D341Med (cell line): ENCODE measurements around the gene SUFU.

Experiments
- DNase-seq: peaks from one replicate; pipeline ENCODE4 v3.0.0; 2012; ENCODE audit warnings: low spot score

SUFU gene

DNA sequence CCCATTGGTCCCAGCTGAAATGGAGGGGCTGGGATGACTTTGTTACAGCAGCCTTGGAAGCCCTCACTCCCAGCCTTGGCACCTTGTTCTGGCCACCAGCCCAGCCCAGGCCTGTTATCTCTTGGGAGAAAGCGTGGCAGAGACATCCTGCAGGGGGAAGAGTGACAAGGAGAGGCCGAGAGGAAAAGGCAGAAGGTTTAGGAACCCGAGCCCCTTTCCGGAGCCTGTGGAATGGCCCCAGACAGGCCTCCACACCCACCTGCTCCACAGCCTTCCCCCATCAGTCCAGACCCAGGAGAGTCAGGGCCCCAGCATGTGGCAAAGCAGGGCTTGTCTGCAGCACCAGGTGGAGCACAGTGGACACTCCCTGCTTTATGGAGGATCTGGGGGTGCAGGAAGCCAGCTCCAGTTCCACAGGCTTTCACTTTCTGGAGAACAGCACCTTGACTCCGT, 116.4 kb downstream of the SUFU start:
- DNase-seq, result no peak

DNA sequence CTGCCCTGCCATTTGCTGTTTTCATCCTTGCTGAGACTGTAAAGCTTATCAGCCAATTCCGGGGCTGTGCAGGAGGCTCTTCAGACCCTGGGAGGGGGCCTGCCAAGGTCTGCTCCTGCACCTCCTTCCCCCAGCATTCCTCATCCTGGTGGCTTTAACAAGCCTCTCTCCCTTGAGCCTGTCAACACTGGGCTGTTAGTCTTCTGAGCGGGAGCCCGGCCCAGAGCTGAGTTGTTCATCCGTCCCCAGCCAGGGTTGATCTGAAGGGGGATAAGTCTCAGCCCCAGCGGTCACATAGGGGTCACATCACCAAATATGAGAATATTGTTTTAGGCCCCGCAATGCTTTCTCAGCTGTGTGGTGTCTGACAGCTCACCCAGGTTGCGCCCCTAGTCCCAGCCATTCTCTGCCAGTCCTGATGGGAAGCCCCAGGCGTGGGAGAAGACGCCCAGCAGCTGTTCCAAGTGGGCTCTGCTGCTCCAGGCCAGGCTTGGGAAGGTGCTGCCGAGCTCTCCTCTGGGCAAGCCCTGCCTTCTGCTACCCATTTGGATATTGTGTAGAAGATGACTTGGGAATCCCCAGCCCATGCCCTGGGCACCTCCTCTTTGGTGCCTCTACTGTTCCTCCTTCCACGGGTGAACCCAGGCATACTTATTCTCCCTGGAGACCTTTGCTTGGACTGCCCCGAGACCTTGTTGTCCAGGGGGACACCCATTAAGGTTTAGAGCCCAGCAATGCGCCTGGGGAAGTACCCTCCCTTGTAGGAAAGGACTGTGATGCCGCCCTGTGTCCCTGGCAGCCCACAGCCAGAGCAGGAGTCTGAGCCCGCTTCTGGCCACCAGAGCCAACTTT, 117.0 kb downstream of the SUFU start:
- DNase-seq, result no peak

- no peak for DNase-seq
Observed at GRCh38 chr10:102621443-102622325, 117.9 kb downstream of the SUFU start.

DNA sequence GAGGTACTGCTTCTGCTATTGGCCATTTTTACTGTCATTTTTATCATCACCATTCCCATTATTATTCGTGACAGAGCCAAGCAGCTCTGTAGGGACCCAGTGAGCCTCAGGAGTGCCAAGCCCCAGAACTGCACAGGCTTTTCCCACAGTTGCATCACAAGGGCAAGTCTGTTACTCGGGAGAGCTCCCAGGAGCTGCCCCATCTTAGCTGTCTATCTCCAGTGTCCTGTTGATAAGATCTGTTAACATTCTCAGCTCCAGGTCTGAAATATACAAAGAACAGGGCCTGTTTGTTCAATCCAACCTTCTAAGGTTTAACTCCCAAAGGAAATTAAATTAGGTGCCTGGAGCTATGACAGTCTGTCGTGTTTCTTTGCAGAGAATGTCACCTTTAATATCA, 120.3 kb downstream of the SUFU start:
- DNase-seq, result no peak

DNA sequence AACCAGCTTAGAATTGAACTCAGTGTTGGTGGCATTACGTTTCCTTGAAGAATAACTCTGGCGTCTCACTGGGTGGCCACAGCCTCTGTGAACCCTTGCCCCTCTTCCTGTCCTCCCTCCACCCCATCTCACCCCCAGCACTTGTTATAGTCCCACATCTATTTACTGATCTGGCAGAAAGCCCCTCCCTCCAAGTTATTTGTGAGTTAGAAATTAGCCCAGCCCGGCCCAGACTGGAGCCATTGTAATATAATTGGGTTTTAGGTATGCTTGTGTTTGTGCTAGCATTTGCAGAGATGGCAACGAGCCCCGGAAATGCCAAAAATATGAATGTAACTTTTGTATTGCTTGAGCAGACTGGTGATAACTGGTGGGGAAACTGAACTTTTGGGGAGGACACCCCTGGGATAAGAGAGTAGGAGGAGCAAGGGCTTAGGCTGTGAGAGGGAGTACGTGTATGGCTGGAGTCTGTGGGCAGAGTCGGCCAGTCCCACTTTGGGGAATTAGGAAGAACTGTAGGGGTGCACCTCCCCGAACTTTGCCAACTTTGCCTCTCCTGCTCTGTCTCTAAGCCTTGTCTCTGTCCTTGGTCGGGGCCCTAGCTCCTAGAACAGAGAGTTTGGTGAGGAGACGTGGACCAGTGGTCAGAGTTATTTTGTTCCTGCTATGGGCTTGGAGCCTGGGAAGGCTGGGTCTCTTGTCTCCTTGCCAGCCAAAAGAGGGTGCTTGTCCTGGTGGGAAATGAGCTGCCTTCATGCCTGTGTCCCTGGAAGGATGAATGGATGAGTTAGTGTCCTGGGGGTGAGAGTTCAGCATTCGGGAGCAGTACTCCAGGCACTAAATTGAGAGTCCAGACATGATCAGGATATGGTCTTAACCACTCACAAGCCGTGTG, 121.2 kb downstream of the SUFU start:
- no peak for DNase-seq

DNA sequence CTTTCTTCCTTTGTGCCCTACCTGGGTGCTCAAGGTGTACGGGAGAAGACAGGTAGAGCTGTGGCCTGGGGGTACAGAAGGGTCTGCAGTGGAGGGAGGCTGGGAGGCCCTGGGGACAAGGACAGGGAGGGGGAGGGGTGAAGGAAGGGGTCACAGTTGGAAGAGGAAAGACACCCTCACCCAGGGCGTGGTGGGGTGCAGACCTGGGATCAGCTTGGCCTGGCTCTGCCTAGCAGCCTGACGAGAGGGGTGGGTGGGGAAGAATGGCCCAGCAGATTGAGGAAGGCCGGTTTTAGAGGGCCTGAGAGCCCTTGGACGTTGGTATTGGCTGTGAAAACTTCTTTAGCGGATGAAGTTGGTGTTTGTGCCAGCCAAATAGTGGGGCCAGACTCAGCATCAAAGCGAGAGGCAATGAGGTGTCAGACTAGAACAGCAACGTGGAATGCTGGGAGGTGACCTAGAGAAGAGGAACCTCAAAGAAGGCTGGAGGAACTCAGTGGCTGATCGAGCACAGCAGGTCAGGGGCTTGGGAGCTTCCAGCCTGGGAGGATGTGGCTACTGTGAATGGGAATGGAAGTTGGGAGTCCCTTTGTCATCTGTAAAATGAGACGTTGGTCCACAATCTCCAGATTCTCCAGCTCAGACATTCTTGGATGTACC, 122.4 kb downstream of the SUFU start:
- no peak for DNase-seq

DNA sequence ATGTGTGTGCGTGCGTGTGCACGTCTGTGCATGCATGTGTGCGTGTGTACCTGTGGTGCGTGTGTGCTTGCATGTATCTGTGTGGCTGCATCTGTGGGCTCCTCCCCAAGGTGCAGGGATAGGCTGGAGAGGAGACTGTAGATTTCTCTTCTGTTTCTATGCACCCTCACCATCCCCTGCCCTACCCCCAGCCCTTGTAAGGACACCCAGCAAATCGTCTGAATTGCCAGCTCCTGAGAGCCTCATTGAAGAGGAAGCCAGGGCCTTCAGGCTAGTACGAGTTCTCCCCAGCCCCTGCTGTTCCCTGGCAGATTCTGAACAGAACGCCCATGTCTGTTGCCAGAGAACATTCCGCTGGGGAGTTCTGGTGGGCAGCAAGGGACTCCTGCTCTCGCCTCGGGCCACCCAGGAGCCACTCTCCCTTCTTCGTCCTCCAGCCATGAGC, 123.5 kb downstream of the SUFU start:
- DNase-seq, result no peak

GRCh38 chr10:102627736-102628293, 124.0 kb downstream of the SUFU start:
- DNase-seq, result peak; percentile 64

GRCh38 chr10:102628451-102628911, 124.7 kb downstream of the SUFU start:
- DNase-seq, result no peak

DNA sequence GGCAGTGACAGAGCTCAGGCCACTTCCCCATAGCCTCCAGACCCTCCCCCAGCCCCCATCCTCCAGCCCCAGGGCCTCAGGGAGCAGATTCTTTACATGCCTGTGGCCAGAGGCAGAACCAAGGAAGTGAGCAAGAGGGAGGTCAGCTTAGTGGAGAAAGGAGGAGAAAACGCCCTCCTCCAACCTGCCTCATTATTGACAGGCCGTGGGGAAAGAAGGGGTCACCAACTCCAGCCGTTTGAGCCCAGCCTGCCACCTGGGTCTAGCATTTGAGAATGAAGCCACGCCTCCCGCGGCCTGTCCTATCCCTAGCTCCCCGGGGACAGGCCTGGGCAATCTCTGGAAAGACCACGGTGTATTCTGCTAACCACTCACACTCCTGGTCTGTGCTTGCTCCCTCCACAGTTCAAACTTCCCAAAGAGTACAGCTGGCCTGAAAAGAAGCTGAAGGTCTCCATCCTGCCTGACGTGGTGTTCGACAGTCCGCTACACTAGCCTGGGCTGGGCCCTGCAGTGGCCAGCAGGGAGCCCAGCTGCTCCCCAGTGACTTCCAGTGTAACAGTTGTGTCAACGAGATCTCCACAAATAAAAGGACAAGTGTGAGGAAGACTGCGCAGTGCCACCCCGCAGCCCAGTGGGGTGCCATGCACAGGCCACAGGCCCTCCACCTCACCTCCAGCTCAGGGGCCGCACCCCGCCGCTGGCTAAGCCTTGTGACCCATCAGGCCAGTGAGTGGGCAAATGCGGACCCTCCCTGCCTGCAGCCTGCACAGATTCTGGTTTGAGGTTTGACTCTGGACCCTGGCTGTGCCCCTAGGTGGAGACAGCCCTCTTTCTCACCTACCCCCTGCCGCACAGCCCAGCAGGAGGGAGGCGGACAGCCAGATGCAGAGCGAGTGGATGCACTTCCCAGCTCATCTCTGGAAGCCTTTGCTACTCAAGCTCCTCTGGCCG, 126.2 kb downstream of the SUFU start:
- no peak for DNase-seq

GRCh38 chr10:102630663-102631062, 126.9 kb downstream of the SUFU start:
- DNase-seq, result no peak

GRCh38 chr10:102631525-102632393, 128.0 kb downstream of the SUFU start:
- no peak for DNase-seq

DNA sequence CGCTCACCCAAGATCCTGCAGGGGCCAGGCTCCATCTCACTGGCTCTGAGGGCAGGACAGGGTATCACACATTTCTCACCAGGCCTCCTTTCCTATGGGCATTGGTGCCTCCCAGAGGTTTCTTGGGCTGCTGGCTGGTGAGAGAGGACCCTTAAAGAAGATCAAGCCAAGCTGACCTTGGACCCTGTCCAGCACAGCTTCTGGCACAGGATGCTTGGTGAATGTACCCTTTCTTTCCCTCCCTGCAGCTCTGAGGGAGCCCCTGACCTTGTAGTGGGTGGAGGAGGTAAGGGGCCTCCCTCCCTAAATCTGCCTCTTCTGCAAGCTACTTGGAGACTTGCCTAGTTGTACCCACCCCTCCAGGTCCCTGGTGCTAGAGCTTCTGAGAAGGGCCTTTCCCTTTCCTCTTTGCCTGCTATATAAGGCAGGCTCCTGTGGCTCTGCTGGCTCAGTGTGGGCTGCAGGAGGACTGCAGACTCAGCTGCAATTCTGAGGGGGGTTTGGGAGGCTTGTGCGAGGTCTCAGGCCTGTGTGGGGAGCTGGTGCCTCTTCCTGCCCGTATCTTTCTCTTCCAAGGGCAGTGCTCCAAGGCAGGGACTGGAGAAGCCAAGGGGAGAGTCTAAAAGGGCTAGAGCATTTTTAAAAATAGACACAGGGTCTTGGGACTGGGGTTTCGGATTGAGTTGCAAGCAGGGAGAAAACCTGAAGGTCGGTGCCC, 128.8 kb downstream of the SUFU start:
- no peak for DNase-seq

DNA sequence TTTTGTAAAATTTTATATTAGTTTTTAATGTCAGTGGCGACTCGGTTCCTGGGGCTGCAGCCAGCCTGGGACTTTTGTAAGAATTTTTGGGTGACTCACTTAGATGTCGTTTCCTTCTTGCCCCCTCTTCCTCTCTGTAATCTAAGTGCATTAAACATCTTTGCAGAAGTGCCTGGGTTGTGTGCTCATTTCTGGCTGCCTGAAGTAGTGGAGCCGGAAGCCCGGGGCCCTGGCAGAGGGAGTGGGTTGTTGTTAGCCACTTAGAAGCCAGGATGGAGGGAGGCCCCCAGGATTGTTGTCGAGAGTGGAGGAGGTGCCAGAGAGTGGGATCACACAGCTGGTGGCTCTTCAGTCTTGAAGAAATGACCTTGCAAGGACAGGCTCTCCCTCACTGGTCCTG, 129.5 kb downstream of the SUFU start:
- DNase-seq, result no peak

DNA sequence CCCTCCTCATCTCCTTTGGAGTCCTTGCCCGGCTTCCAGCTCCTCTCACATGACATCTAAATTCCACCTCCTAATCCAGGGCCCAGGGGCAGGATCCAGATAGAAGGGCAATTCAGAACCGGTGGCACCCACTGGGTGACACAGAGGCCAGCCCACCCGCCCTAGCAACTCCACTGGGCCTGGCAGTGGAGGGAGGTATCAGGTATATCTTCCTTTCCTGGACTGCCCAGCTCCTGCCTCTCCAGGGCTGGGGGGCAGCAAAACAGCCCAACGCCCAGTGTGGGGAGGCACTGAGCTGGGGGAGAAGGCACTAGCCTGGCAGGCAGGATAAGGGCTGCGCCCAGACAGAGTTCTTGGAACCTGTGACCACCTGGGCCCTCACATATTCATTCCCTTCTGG, 130.1 kb downstream of the SUFU start:
- no peak for DNase-seq

DNA sequence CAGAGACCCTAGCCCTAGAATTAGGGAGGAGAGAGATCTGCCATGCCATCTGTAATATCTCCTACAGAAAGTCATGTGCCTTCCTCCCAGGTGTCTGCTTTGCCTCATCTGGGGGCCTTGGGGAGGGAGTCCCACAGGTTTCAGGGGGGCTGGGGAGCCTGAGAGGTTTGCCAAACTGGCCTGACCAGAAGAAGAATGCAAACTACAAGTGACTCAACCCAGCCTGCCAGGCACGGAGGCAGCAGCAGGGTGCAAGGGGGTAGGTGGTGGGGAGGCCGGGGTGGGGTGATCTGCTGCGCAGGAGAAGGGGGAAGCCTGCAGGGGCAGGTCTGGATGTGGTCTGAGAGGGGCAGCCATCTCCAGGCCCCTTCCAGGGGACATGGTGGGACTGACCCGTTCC, 130.9 kb downstream of the SUFU start:
- DNase-seq, result no peak

- DNase-seq, result no peak
Observed at GRCh38 chr10:102635377-102635776, 131.6 kb downstream of the SUFU start.

DNA sequence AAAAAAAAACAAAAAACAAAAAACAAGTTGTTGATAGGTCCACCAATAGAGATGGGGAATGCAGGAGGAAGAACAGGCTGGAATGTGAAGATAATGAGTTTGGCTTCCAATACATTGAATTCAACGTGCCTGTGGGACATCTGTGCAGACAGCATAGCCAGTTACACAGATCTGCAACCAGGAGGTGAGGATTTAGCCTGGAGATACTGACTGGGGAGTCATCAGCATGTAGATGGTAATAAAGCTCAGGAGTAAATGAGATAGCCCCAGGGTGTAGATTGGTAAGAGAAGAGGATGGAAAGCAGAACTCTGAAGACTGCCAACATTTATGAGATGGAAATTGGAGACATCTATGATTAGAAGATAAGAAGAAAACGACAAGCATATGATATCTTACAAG, 135.8 kb downstream of the SUFU start:
- no peak for DNase-seq
